Naive B cell (primary cell): Measurements from ENCODE around the gene HIC1. TPM values are rescaled to one million over a fixed set of nuclear protein-coding genes. Genes with fewer than 3 reads are reported as not detected.
A peak's percentile ranks its signal among the peaks of the same experiment; 100 is the strongest.

Experiments used
- ATAC-seq, 2 donors: fragments of 150-1000 bp; cut with Tn5 transposase; 2 replicates each; pipeline ENCODE4 v1.10.0; 2021; ENCODE audit warnings: low read depth in 2 of 2, mild to moderate bottlenecking in 2 of 2, moderate library complexity in 2 of 2
- DNase-seq: peaks from one replicate; pipeline ENCODE4 v3.0.0; 2022
- H3K27ac Mint-ChIP-seq, 6 donors: one replicate each; pipeline ENCODE4 v1.8.0; 2020 to 2022; ENCODE audit warnings: mild to moderate bottlenecking in 6 of 6, mixed read lengths in 6 of 6, moderate library complexity in 5 of 6, inconsistent platforms in 2 of 6
- H3K27me3 Mint-ChIP-seq, 3 donors: one replicate each; pipeline ENCODE4 v1.8.0; 2021 to 2022; ENCODE audit warnings: mixed read lengths in 3 of 3, mild to moderate bottlenecking in 1 of 3
- H3K36me3 Mint-ChIP-seq, 2 donors: one replicate each; pipeline ENCODE4 v1.8.0; 2020 to 2022; ENCODE audit warnings: mixed read lengths in 2 of 2, inconsistent platforms in 1 of 2, mild to moderate bottlenecking in 1 of 2
- H3K4me1 Mint-ChIP-seq, 3 donors: one replicate each; pipeline ENCODE4 v1.8.0; 2020 to 2022; ENCODE audit warnings: mixed read lengths in 3 of 3, inconsistent platforms in 1 of 3, mild to moderate bottlenecking in 1 of 3, moderate library complexity in 1 of 3
- H3K4me3 Mint-ChIP-seq, 8 donors: one replicate each; pipeline ENCODE4 v1.8.0; 2020 to 2022; ENCODE audit warnings: mild to moderate bottlenecking in 8 of 8, mixed read lengths in 8 of 8, moderate library complexity in 8 of 8, inconsistent platforms in 2 of 8
- H3K9me3 Mint-ChIP-seq, 7 donors: one replicate each; pipeline ENCODE4 v1.8.0; 2020 to 2022; ENCODE audit warnings: mixed read lengths in 7 of 7, mild to moderate bottlenecking in 5 of 7, inconsistent platforms in 2 of 7, moderate library complexity in 1 of 7
- polyA plus RNA-seq, 6 donors: library from polyadenylated mRNA; unstranded; fragments of 300-500 nt; fragmentation: Illumina TruSeq; gene quantifications; one replicate each; pipeline ENCODE4 v1.2.3, GENCODE V29; 2021; ENCODE audit warnings: low read depth in 6 of 6

HIC1 gene
- polyA plus RNA-seq, 6 donors from 2014 or later = 0.08 to 0.35 (median 0.23) TPM; not detected in 3

DNA sequence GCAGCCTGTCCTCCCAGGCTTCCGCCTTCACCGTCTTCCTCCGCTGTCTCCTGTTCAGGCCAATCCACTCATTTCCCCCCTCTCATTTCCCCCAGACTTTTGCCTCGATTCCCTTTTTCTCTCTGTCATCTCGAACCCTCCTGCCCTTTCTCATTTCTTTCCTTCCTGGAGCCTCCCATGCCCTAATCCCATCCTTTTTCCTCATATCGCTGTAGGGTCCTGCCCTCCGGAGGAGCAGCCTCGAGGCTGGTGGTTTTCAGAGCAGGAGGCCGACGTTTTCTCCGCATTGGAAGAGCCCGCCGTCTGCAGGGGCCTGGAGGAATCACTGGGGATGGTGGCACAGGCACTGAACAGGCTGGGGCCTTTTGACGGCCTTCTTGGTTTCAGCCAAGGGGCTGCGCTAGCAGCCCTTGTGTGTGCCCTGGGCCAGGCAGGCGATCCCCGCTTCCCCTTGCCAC, 12.5 kb upstream of the HIC1 start:
- no peaks in the 10 kb centered on the region for H3K9me3 Mint-ChIP-seq
- no peak for DNase-seq
- H3K27me3 Mint-ChIP-seq = no peaks in the 10 kb centered on the region
- peaks cover 0 to 5% of the 10 kb centered on the region in 2 donors for H3K36me3 Mint-ChIP-seq
- no peak for ATAC-seq
- peak overlapping the region; percentile 92 to 98 (median 96) for H3K27ac Mint-ChIP-seq
- peaks cover 13 to 23% (median 20%) of the 10 kb centered on the region in 3 donors for H3K4me1 Mint-ChIP-seq
- peak overlapping the region; percentile 89 to 97 (median 92) for H3K4me3 Mint-ChIP-seq

DNA sequence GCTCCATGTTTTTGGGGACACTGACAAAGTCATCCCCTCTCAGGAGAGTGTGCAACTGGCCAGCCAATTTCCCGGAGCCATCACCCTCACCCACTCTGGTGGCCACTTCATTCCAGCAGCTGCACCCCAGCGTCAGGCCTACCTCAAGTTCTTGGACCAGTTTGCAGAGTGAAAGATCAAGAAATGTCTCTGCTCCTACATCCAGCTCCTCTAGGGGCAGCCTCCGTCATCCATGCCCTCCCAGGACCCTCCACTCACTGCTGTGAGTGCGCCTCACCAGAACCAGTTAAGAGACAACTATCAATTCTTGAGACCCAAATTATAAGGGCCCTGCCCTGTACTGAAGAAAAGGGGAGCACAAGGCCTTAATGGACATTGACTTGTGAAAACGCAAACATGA, 12.0 kb upstream of the HIC1 start:
- DNase-seq (no peak), ATAC-seq (no peak)
- peaks cover 0 to 5% of the 10 kb centered on the region in 2 donors for H3K36me3 Mint-ChIP-seq
- peak overlapping the region in 5 of 6 donors; percentile 87 to 98 (median 96) for H3K27ac Mint-ChIP-seq
- peak overlapping the region; percentile 89 to 97 (median 92) for H3K4me3 Mint-ChIP-seq
- H3K27me3 Mint-ChIP-seq = peaks cover 0 to 3% (median 2%) of the 10 kb centered on the region in 3 donors
- H3K9me3 Mint-ChIP-seq = no peaks in the 10 kb centered on the region
- peaks cover 14 to 23% (median 20%) of the 10 kb centered on the region in 3 donors for H3K4me1 Mint-ChIP-seq

DNA sequence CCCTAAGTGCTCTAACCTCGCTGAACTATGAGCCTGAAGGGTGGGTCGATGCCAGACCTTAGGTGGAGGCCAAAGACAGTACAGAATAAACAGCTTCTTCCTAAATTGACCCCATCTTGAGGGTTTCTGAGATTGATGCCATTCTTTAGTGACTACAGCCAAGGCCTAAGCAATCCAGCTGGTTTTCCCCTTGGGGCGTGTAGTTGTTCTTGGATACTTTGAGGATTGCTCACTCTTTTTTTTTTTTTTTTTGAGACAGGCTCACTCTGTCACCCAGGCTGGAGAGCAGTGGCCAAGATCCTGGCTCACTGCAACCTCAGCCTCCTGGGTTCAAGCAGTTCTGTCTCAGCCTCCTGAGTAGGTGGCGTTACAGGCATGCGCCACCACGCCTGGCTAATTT, 11.1 kb upstream of the HIC1 start:
- H3K27ac Mint-ChIP-seq = peak overlapping the region in 2 of 6 donors; percentile 96 to 98
- H3K27me3 Mint-ChIP-seq = peaks cover 0 to 11% (median 8%) of the 10 kb centered on the region in 3 donors
- peaks cover 0 to under 1% of the 10 kb centered on the region in 2 donors for H3K36me3 Mint-ChIP-seq
- ATAC-seq = no peak
- H3K9me3 Mint-ChIP-seq = no peaks in the 10 kb centered on the region
- DNase-seq = no peak
- peaks cover 18 to 29% (median 21%) of the 10 kb centered on the region in 3 donors for H3K4me1 Mint-ChIP-seq
- peak overlapping the region in 5 of 8 donors; percentile 29 to 97 (median 89) for H3K4me3 Mint-ChIP-seq

DNA sequence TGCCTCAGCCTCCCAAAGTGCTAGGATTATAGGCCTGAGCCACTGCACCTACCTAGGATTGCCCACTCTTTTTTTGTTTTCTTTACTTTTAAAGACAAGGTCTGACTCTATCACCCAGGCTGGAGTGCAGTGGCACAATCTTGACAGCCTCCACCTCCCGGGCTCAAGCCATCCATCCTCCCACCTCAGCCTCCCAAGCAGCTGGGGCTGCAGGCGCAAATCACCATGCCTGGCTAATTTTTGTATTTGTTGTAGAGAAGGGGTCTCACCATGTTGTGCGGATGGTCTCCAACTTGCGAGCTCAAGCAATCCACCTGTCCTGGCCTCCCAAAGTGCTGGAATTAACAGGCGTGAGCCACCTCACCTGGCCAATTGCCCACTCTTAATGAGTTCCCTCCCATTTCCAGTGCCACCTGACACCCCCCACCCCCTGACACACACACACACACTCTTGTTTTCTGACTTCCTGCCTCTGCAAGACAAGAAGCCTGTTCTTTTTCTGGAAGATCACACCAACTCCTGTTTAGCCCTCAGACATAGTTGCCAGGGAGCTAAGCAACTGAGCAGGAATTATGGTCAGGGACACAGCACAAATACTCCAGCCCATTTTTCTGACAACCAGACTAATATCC, 10.5 kb upstream of the HIC1 start:
- no peak for ATAC-seq
- no peak for DNase-seq
- H3K27ac Mint-ChIP-seq = peak overlapping the region in 1 of 6 donors; percentile 61
- H3K9me3 Mint-ChIP-seq = no peaks in the 10 kb centered on the region
- no peaks in the 10 kb centered on the region for H3K36me3 Mint-ChIP-seq
- H3K4me1 Mint-ChIP-seq = peaks cover 21 to 35% (median 27%) of the 10 kb centered on the region in 3 donors
- peak overlapping the region in 5 of 8 donors; percentile 44 to 89 (median 60) for H3K4me3 Mint-ChIP-seq
- H3K27me3 Mint-ChIP-seq = peaks cover 0 to 11% (median 8%) of the 10 kb centered on the region in 3 donors

DNA sequence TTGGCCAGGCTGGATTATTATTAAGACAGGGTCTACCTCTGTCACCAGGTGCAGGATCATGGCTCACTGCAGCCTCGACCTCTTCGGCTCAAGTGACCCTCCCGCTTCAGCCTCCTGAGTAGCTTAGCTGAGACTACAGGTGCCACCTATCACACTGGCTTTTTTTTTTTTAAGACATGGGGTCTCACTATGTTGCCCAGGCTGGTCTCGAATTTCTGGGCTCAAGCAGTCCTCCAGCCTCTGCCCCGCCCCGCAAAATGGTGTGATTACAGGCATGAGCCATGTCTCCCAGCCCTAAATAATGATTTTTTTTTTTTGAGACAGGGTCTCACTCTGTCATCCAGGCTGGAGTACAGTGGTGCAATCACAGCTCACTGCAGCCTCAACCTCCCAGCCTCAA, 7.3 kb upstream of the HIC1 start:
- Mint-ChIP-seq H3K27me3 (peaks cover 0 to 27% (median 27%) of the 10 kb centered on the region in 3 donors), H3K36me3 (no peaks in the 10 kb centered on the region)
- ATAC-seq = no peak

DNA sequence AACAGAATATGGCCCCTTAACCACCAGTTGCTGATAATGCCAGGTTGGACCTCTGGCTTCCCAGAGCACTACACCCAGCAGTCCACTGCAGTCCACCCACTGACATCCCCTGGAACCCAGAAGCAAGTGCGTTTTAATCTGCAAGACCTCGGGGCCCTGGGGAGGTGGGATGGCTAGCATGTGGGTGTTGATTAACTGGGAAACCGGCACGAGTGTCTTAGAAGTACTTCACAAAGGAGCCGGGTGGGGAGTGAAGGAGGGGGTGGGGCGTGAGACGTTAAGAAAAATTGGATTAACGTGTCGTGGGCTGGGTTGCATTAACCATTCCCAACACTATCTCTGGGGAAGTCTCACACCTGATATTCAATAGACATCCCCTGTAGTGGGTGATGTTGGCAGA, 6.1 kb upstream of the HIC1 start:
- H3K4me3 Mint-ChIP-seq = peak overlapping the region; percentile 22 to 84 (median 79)
- H3K36me3 Mint-ChIP-seq = no peaks in the 10 kb centered on the region
- DNase-seq = no peak
- peaks cover 23 to 28% (median 26%) of the 10 kb centered on the region in 3 donors for H3K4me1 Mint-ChIP-seq
- peak overlapping the region in 5 of 6 donors; percentile 16 to 83 (median 70) for H3K27ac Mint-ChIP-seq
- H3K27me3 Mint-ChIP-seq = peaks cover 5 to 27% (median 27%) of the 10 kb centered on the region in 3 donors
- H3K9me3 Mint-ChIP-seq = peaks cover 0 to 1% (median 0%) of the 10 kb centered on the region in 7 donors
- no peak for ATAC-seq

More for the DNA sequence above, 7.3 kb upstream of the HIC1 start:
- Mint-ChIP-seq H3K4me3 (peak overlapping the region in 2 of 8 donors; percentile 30 to 82), H3K9me3 (peaks cover 0 to 1% (median 0%) of the 10 kb centered on the region in 7 donors), H3K4me1 (peaks cover 26 to 29% (median 27%) of the 10 kb centered on the region in 3 donors), H3K27ac (no peak overlapping the region)
- DNase-seq = no peak

DNA sequence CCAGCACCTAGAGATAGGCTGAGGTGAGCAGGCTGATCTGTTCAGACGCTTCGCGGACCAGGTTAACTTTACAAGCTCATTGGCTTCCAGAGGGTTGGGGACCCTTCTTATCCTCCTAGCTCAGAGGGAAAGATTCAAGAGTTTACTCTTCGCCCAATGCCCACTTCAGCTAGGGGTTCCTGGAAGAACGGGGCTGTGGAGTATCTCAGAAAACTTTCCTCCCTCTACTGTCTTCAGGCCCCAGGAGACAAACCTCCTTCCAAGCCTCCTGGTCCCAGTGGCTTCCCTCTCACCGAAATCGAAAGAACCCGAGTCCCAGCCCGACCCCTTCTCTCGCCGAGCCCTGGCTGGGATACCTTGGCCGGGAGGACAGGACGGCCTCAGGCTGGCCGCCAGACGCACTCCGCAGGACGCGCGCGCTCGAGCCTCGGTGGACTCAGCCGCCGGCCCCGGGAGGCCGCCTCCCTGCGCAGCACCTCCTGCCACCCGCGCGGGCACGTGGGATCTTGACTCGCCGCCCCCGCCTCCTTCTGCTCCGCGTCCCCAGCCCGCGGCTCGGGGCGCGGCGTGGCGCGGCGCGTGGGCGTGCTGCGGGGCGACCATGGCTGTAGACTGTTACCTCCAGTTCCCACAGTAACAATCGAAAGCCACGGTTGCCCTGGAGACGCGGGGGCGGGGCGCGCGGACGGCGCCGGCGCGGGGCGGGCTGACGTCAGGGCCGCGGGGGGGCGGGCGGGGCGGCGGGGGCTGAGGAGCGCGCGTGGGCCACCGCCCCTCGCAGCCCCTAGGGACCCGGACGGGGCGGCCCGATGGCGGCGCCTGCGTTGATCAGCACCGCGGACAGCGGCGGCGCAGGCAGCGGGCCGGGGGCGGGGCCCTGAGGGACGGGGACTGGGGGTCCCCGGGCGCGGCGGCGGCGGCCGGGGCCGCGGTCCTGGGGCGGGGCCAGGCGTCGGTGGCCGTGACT, 5.3 kb upstream of the HIC1 start:
- peak; percentile 78 to 79 for ATAC-seq

DNA sequence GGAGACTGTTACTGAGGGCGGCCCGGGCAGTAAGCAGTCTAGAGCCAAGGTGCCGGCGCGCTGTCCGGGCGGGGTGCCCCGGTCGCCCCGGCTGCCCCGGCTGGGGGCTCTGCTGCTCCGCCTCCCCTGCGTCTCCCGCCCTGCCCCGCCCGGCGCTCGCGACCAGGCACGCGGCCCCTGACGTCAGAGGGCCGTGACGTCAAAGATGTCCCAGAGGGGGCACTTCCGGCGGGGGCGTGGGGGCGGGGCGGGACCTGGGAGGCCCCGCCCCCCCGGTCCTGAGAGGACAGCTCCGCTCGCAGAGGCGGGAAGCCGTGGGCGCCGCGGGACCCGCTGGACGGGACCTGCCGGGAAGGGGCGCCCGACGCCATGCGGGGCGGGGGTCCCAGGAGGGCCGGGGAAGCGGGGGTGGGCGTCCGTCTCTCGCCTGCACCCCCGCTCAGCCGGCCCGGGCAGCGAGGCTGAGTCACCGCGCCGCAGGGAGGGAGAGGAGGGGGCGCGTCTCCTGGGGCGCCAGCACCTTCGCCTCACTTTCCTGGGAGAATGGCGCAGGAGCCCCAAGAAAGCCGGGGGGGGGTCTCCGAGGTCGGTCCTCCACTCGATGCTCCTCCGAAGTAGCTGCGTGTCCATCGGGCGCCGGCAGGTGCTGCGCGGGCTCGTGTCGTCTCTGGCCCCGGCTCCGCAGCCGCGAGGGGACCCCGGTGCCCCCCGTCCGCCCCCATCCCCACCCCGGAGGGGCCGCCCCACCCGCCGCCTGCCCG, 4.4 kb upstream of the HIC1 start:
- H3K27me3 Mint-ChIP-seq = peaks cover 5 to 30% (median 27%) of the 10 kb centered on the region in 3 donors
- peaks cover 29 to 32% (median 32%) of the 10 kb centered on the region in 3 donors for H3K4me1 Mint-ChIP-seq
- H3K27ac Mint-ChIP-seq = peak overlapping the region in 1 of 6 donors; percentile 4

More for the DNA sequence above, 5.3 kb upstream of the HIC1 start:
- H3K27me3 Mint-ChIP-seq = peaks cover 5 to 29% (median 27%) of the 10 kb centered on the region in 3 donors
- H3K4me1 Mint-ChIP-seq = peaks cover 28 to 29% (median 28%) of the 10 kb centered on the region in 3 donors
- H3K36me3 Mint-ChIP-seq = no peaks in the 10 kb centered on the region
- peak; percentile 94 for DNase-seq
- peak overlapping the region; percentile 68 to 84 (median 82) for H3K4me3 Mint-ChIP-seq
- H3K27ac Mint-ChIP-seq = peak overlapping the region in 5 of 6 donors; percentile 16 to 91 (median 70)
- H3K9me3 Mint-ChIP-seq = peaks cover 0 to 1% (median 0%) of the 10 kb centered on the region in 7 donors

DNA sequence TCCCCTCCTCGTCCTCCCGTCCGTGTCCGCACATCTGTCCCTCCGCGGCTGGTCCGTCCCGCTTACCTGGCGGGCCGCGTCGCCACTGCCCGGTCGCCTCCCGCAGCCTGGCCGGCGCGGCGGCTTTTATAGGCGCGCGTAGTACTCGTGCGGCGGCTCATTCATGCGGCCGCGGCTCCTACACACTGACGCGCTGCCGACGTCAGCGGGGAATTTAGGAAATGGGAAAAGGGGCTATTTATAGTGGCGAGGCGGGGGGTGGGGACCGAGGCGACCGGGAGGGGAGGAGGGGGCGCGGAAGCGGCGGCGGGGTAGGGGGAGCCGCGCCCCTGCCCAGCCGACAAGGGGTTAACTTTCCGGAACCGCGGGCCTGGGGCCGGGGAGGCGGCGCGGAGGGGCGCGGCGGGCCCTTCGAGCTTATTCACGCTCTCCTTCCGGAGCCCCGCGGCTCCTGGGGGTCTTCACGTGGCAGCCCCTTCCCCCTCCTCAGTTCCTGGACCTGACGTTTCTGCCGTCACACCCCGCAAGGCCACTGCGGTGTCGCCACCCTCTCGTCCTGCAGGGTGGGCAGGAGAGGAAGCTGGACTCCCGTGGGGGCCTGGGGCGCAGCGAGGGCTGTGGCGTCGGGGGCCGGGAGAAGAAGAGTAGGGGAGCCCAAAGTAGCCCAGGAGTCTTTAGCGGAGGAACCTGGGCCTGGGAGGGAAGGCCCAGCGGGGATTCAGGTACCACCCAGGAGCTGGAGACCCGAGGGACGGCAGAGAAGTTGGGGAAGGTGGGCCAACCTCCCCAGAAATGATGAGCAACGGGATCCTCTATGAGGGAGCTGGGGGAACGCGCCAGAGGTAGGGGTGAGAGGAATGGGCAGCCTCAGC, 3.6 kb upstream of the HIC1 start:
- H3K4me3 Mint-ChIP-seq = peak overlapping the region in 6 of 8 donors; percentile 22 to 77 (median 48)
- ATAC-seq = no peak
- H3K9me3 Mint-ChIP-seq = peaks cover 0 to 1% (median 0%) of the 10 kb centered on the region in 7 donors
- no peaks in the 10 kb centered on the region for H3K36me3 Mint-ChIP-seq
- DNase-seq = peak; percentile 14
- peaks cover 5 to 30% (median 27%) of the 10 kb centered on the region in 3 donors for H3K27me3 Mint-ChIP-seq
- H3K4me1 Mint-ChIP-seq = peaks cover 29 to 32% (median 32%) of the 10 kb centered on the region in 3 donors
- H3K27ac Mint-ChIP-seq = peak overlapping the region; percentile 4 to 96 (median 88)

More for the DNA sequence above, 4.4 kb upstream of the HIC1 start:
- Mint-ChIP-seq H3K9me3 (peaks cover 0 to 1% (median 0%) of the 10 kb centered on the region in 7 donors), H3K4me3 (peak overlapping the region in 1 of 8 donors; percentile 68), H3K36me3 (no peaks in the 10 kb centered on the region)
- ATAC-seq (peak; percentile 35 to 38), DNase-seq (no peak)

DNA sequence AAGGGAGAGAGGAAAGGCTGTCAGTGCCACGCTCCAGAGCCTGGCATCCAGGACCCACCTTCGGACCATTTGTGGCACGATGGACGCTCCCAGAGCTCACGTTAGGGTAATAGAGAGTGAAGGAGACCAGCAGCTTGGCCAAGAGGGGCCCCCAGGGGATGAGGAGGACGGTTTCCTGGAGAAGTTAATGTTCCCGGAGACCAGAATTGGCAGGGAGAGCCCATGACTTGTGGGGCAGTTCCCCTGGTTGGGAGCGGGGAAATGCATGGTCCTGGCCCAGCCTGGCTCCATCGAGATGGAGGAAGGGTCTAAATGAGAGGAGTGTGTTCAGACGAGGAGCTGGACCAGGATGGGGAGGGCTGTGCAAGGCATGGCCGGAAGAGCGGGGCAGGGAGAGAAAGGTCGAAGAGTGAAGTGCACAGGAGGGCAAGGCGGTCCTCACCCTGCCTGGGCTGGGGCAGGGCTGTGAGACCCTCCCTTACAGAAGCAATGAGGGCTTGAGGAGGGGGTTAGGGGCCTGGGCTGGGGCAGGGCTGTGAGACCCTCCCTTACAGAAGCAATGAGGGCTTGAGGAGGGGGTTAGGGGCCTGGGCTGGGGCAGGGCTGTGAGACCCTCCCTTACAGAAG, 2.9 kb upstream of the HIC1 start:
- peak overlapping the region in 6 of 8 donors; percentile 22 to 77 (median 48) for H3K4me3 Mint-ChIP-seq
- no peaks in the 10 kb centered on the region for H3K36me3 Mint-ChIP-seq
- H3K27ac Mint-ChIP-seq = peak overlapping the region; percentile 4 to 96 (median 66)
- H3K9me3 Mint-ChIP-seq = peaks cover 0 to 1% (median 0%) of the 10 kb centered on the region in 7 donors
- peaks cover 29 to 35% (median 32%) of the 10 kb centered on the region in 3 donors for H3K4me1 Mint-ChIP-seq
- DNase-seq (no peak), ATAC-seq (no peak)
- H3K27me3 Mint-ChIP-seq = peaks cover 5 to 30% (median 27%) of the 10 kb centered on the region in 3 donors
